ENCODE results near the gene FTL.

FTL gene

DNA sequence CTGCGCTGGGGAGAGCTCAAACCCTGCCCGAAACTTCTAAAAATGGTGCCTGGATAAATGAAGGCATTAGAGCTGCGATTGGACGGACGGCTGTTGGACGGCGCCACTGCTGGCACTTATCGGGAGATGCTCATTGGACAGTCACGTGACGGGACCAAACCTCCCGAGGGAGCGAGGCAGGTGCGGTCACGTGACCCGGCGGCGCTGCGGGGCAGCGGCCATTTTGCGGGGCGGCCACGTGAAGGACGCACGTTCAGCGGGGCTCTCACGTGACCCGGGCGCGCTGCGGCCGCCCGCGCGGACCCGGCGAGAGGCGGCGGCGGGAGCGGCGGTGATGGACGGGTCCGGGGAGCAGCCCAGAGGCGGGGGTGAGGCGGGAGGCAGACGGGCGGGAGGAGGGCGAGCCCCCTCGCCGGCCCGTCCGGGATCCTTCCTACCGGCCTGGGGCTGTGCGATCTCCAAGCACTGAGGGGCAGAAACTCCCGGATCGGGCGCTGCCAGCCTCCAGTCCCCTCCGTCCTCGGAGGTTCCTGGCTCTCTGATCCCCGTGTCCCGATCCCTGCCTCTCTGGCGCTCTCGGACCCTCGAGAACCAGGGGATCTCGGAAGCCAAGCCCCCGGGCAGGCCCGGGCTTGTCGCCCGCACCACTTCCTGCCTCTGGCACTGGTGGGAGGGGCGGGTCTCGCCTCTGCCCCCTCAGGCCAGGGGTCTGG lies 10.4 kb upstream of the FTL start, which contains the start of gene BAX:
Gene BAX, plus strand, starts transcription at position 281 of the 713 bp plus-strand sequence. Its CDS starts 54 bp downstream, at position 335.
- Histone ChIP-seq H3K27ac (replicated peaks) (peak within 1 kb of the TSS; percentile 77), H3K27me3 (ENCODE audit: insufficient read depth, poor library complexity, severe bottlenecking) (no peaks in the 10 kb centered on the region), H3K4me3 (replicated peaks; ENCODE audit: insufficient read depth, low read length) (peak within 1 kb of the TSS; percentile 96)
- peak; percentile 96 to 98 for DNase-seq (ENCODE audit: low read depth in 1 of 2, low spot score in 1 of 2)
- TF ChIP-seq POLR2AphosphoS5 (IDR thresholded peaks at IDR 0.05; ENCODE audit: low read depth) (peak; percentile 76; the same call in 1 of the 2 replicates), SPI1 (IDR thresholded peaks at IDR 0.05; ENCODE audit: borderline replicate concordance, low read depth) (no peak)
- TF ChIP-seq, protein P1, sequence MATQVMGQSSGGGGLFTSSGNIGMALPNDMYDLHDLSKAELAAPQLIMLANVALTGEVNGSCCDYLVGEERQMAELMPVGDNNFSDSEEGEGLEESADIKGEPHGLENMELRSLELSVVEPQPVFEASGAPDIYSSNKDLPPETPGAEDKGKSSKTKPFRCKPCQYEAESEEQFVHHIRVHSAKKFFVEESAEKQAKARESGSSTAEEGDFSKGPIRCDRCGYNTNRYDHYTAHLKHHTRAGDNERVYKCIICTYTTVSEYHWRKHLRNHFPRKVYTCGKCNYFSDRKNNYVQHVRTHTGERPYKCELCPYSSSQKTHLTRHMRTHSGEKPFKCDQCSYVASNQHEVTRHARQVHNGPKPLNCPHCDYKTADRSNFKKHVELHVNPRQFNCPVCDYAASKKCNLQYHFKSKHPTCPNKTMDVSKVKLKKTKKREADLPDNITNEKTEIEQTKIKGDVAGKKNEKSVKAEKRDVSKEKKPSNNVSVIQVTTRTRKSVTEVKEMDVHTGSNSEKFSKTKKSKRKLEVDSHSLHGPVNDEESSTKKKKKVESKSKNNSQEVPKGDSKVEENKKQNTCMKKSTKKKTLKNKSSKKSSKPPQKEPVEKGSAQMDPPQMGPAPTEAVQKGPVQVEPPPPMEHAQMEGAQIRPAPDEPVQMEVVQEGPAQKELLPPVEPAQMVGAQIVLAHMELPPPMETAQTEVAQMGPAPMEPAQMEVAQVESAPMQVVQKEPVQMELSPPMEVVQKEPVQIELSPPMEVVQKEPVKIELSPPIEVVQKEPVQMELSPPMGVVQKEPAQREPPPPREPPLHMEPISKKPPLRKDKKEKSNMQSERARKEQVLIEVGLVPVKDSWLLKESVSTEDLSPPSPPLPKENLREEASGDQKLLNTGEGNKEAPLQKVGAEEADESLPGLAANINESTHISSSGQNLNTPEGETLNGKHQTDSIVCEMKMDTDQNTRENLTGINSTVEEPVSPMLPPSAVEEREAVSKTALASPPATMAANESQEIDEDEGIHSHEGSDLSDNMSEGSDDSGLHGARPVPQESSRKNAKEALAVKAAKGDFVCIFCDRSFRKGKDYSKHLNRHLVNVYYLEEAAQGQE (IDR thresholded peaks at IDR 0.05; ENCODE audit: insufficient replicate concordance, low read depth) = no peak

DNA sequence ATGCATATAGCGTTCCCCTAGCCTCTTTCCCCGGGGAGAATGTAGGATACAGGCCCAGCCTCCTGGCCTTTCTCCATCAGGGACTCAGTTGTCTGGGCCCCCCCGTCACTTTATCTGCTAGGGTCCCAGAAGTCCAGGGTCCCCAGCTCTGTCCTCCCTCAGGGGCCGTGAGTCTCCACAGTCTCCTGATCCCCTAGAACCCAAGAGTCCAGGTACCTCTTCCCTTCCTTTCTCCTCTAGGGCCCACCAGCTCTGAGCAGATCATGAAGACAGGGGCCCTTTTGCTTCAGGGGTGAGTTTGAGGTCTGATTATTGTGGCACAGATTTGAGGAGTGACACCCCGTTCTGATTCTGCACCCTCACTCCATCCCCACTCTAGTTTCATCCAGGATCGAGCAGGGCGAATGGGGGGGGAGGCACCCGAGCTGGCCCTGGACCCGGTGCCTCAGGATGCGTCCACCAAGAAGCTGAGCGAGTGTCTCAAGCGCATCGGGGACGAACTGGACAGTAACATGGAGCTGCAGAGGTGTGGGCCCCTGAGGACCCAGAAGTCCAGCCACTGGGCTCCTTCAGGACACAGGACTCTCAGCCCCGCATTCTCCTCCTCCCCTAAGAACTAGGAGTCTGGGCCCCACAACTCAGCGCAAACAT lies 9.7 kb upstream of the FTL start:
- H3K27me3 ChIP-seq (ENCODE audit: insufficient read depth, poor library complexity, severe bottlenecking) = no peaks in the 10 kb centered on the region
- peak overlapping the region; percentile 77 for H3K27ac ChIP-seq (replicated peaks)
- no peak for DNase-seq (ENCODE audit: low read depth in 1 of 2, low spot score in 1 of 2)
- TF ChIP-seq GABPA (IDR thresholded peaks at IDR 0.05; ENCODE audit: low read depth) (no peak), POLR2AphosphoS5 (IDR thresholded peaks at IDR 0.05; ENCODE audit: low read depth) (no peak), SPI1 (IDR thresholded peaks at IDR 0.05; ENCODE audit: borderline replicate concordance, low read depth) (no peak)
- TF ChIP-seq, protein P2, sequence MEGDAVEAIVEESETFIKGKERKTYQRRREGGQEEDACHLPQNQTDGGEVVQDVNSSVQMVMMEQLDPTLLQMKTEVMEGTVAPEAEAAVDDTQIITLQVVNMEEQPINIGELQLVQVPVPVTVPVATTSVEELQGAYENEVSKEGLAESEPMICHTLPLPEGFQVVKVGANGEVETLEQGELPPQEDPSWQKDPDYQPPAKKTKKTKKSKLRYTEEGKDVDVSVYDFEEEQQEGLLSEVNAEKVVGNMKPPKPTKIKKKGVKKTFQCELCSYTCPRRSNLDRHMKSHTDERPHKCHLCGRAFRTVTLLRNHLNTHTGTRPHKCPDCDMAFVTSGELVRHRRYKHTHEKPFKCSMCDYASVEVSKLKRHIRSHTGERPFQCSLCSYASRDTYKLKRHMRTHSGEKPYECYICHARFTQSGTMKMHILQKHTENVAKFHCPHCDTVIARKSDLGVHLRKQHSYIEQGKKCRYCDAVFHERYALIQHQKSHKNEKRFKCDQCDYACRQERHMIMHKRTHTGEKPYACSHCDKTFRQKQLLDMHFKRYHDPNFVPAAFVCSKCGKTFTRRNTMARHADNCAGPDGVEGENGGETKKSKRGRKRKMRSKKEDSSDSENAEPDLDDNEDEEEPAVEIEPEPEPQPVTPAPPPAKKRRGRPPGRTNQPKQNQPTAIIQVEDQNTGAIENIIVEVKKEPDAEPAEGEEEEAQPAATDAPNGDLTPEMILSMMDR (IDR thresholded peaks at IDR 0.05; ENCODE audit: insufficient read depth, low read length) = no peak
- TF ChIP-seq, protein P1 (IDR thresholded peaks at IDR 0.05; ENCODE audit: insufficient replicate concordance, low read depth) = no peak
- H3K4me3 ChIP-seq (replicated peaks; ENCODE audit: insufficient read depth, low read length) = peak overlapping the region; percentile 96

DNA sequence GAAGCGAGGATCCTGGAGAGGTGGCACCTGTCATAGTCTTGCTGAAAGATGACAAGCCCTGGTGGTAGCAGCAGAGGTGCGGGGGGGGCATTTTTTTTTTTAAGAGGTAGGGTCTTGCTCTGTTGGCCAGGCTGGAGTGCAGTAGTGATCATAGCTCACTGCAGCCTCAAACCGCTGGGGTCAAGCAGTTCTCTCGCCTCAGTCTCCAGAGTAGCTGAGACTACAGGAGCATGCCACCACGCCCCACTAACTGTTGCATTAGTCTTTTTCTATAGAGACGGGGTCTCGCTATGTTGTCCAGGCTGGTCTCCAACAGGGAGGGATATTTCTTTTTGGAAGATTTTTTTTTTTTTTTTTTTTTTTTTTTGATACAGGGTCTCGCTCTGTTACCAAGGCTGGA lies 7.1 kb upstream of the FTL start:
- Histone ChIP-seq H3K4me3 (replicated peaks; ENCODE audit: insufficient read depth, low read length) (no peak overlapping the region), H3K27me3 (ENCODE audit: insufficient read depth, poor library complexity, severe bottlenecking) (no peaks in the 10 kb centered on the region), H3K27ac (replicated peaks) (no peak overlapping the region)
- DNase-seq (ENCODE audit: low read depth in 1 of 2, low spot score in 1 of 2) = no peak
- TF ChIP-seq, protein P1 (IDR thresholded peaks at IDR 0.05; ENCODE audit: insufficient replicate concordance, low read depth) = no peak
- TF ChIP-seq, protein P2 (IDR thresholded peaks at IDR 0.05; ENCODE audit: insufficient read depth, low read length) = no peak
- TF ChIP-seq GABPA (IDR thresholded peaks at IDR 0.05; ENCODE audit: low read depth) (no peak), POLR2AphosphoS5 (IDR thresholded peaks at IDR 0.05; ENCODE audit: low read depth) (no peak), SPI1 (IDR thresholded peaks at IDR 0.05; ENCODE audit: borderline replicate concordance, low read depth) (no peak)
